Thymus (tissue), 11 donors: ENCODE measurements around the gene CELSR2. TPM values are rescaled to one million over a fixed set of nuclear protein-coding genes. Genes with fewer than 3 reads are reported as not detected.

Experiments used
- DNase-seq, 9 donors: peaks; one replicate each; pipeline ENCODE4 v3.0.0-alpha.2; 2013; ENCODE audit warnings: low spot score in 9 of 9, low read depth in 6 of 9, missing footprints in 1 of 9
- H3K27ac ChIP-seq, 2 donors: one replicate each; pipeline ENCODE4 v1.5.1; 2013; ENCODE audit warnings: control low read depth in 1 of 2, low read depth in 1 of 2, low read length in 1 of 2, mild to moderate bottlenecking in 1 of 2, moderate library complexity in 1 of 2
- H3K27me3 ChIP-seq, 2 donors: one replicate each; pipeline ENCODE4 v1.5.1; 2013; ENCODE audit warnings: low read length in 1 of 2; ENCODE audit not compliant: control insufficient read depth in 2 of 2, insufficient read depth in 1 of 2
- H3K36me3 ChIP-seq, 2 donors: one replicate each; pipeline ENCODE4 v1.5.1; 2013; ENCODE audit warnings: low read length in 1 of 2, mild to moderate bottlenecking in 1 of 2, moderate library complexity in 1 of 2; ENCODE audit not compliant: control insufficient read depth in 2 of 2, insufficient read depth in 2 of 2
- H3K4me1 ChIP-seq, 2 donors: one replicate each; pipeline ENCODE4 v1.5.1; 2013; ENCODE audit warnings: low read length in 2 of 2; ENCODE audit not compliant: control insufficient read depth in 2 of 2, insufficient read depth in 2 of 2
- H3K4me3 ChIP-seq, 2 donors: one replicate each; pipeline ENCODE4 v1.5.1; 2013; ENCODE audit warnings: low read length in 2 of 2, control low read depth in 1 of 2, mild to moderate bottlenecking in 1 of 2
- H3K9me3 ChIP-seq, 2 donors: one replicate each; pipeline ENCODE4 v1.5.1; 2013; ENCODE audit warnings: low read length in 1 of 2, mild to moderate bottlenecking in 1 of 2; ENCODE audit not compliant: control insufficient read depth in 2 of 2, insufficient read depth in 1 of 2
- WGBS: extraction: QIAGEN DNeasy Blood & Tissue Kit; methylation state at CpG from one replicate; pipeline ENCODE4 v1.1.7; 2013; 5-methylcytosine and 5-hydroxymethylcytosine counted together
- polyA plus RNA-seq: library from polyadenylated mRNA; stranded (reverse); fragments of 200-250 nt; gene quantifications from one replicate; pipeline ENCODE4 v1.2.3, GENCODE V29; 2013
- total RNA-seq: library from RNA; stranded (reverse); fragments of 120-200 nt; gene quantifications from one replicate; pipeline ENCODE4 v1.2.4, GENCODE V29; 2013
- donor health status: healthy.

The CELSR2 gene
- total and polyA plus RNA-seq, 2 donors: 1.2 to 2.5 TPM

DNA sequence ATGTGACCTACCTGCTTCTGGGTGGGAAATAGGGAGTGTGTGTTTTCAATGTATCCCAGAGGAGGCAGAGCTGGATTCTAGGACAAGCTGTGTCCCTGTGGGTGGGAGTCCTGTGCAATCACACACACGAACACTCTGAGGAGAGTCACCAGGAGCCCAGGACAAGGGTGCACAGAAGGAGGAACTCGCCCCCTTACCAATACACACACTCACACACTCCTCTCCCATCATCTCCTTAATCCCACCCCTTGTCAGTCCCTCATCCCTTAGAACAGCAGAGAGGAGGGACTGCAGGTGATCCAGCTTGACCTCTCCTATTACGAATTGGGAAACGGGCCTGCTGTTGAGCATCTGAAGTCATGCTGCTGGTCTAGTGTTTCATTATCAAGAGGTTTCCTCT lies 65.9 kb downstream of the CELSR2 start:
- no peak overlapping the region for H3K27ac ChIP-seq
- 97% methylated on average over 4 of the region's 4 CpGs for WGBS
- H3K27me3 ChIP-seq: no peaks in the 10 kb centered on the region
- H3K9me3 ChIP-seq: no peaks in the 10 kb centered on the region
- no peak overlapping the region for H3K4me3 ChIP-seq
- no peak for DNase-seq
- H3K4me1 ChIP-seq: no peaks in the 10 kb centered on the region
- peaks cover 20 to 21% of the 10 kb centered on the region in 2 donors for H3K36me3 ChIP-seq

- WGBS: 98% methylated on average over 1 of the region's 1 CpG
- peaks cover 20 to 25% of the 10 kb centered on the region in 2 donors for H3K36me3 ChIP-seq
Measured at GRCh38 chr1:109316506-109316905, 67.2 kb downstream of the CELSR2 start.

GRCh38 chr1:109319114-109319513 lies 69.8 kb downstream of the CELSR2 start:
- DNase-seq: no peak
- 98% methylated on average over 3 of the region's 3 CpGs for WGBS
- Histone ChIP-seq H3K27ac (no peak overlapping the region), H3K4me3 (no peak overlapping the region), H3K36me3 (peaks cover 14 to 29% of the 10 kb centered on the region in 2 donors), H3K9me3 (no peaks in the 10 kb centered on the region), H3K27me3 (no peaks in the 10 kb centered on the region), H3K4me1 (no peaks in the 10 kb centered on the region)

More at GRCh38 chr1:109316506-109316905, 67.2 kb downstream of the CELSR2 start:
- Histone ChIP-seq H3K4me3 (no peak overlapping the region), H3K27ac (no peak overlapping the region), H3K9me3 (no peaks in the 10 kb centered on the region), H3K27me3 (no peaks in the 10 kb centered on the region), H3K4me1 (no peaks in the 10 kb centered on the region)
- DNase-seq: no peak

DNA sequence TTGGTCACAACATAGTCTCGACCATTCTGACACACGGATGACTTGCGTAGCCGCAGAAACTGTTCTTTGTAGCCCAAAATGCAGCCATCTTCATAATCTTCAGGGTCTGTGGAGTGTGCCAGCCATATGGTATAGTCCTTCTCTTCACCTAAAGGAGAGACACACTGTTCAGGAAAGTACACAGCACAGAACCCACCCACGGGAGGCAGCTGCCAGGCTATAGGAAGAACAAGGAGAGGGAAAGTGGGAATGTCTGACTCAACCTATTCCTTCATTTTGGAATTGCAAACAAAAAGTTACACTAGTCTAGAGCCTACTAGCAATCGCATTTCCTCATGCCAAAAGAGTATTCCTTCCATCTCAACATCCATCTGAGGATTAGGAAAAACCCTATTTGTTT lies 73.6 kb downstream of the CELSR2 start:
- WGBS: over 99% methylated on average over 6 of the region's 6 CpGs
- Histone ChIP-seq H3K4me3 (no peak overlapping the region), H3K27me3 (no peaks in the 10 kb centered on the region), H3K36me3 (peaks cover 19 to 31% of the 10 kb centered on the region in 2 donors), H3K27ac (no peak overlapping the region), H3K9me3 (no peaks in the 10 kb centered on the region), H3K4me1 (no peaks in the 10 kb centered on the region)
- DNase-seq: no peak

Other genes starting within 250 kb of the CELSR2 start
- 10.8 TPM for gene WDR47, start 207.4 kb upstream of the CELSR2 start, total RNA-seq
- 7.8 TPM for gene WDR47, start 207.4 kb upstream of the CELSR2 start, polyA plus RNA-seq
- gene TAF13, start 173.5 kb upstream of the CELSR2 start, total RNA-seq: 14.8 TPM
- gene TAF13, start 173.5 kb upstream of the CELSR2 start, polyA plus RNA-seq: 40.6 TPM
- gene TMEM167B, start 158.8 kb upstream of the CELSR2 start, total RNA-seq: 24.9 TPM
- 30.0 TPM for gene TMEM167B, start 158.8 kb upstream of the CELSR2 start, polyA plus RNA-seq
- 1.3 TPM for gene ELAPOR1, start 135.4 kb upstream of the CELSR2 start, total RNA-seq
- 1.2 TPM for gene ELAPOR1, start 135.4 kb upstream of the CELSR2 start, polyA plus RNA-seq
- gene SARS1, start 35.6 kb upstream of the CELSR2 start, total RNA-seq: 109 TPM
- 72.2 TPM for gene SARS1, start 35.6 kb upstream of the CELSR2 start, polyA plus RNA-seq
- 16.6 TPM for gene PSRC1, start 33.6 kb downstream of the CELSR2 start, total RNA-seq
- 5.8 TPM for gene PSRC1, start 33.6 kb downstream of the CELSR2 start, polyA plus RNA-seq
- gene MYBPHL, start 57.5 kb downstream of the CELSR2 start, total RNA-seq: 0.09 TPM
- 0.43 TPM for gene MYBPHL, start 57.5 kb downstream of the CELSR2 start, polyA plus RNA-seq
- gene SORT1, start 148.4 kb downstream of the CELSR2 start, total RNA-seq: 3.6 TPM
- gene SORT1, start 148.4 kb downstream of the CELSR2 start, polyA plus RNA-seq: 10.3 TPM
- gene PSMA5, start 176.9 kb downstream of the CELSR2 start, total RNA-seq: 144 TPM
- 72.3 TPM for gene PSMA5, start 176.9 kb downstream of the CELSR2 start, polyA plus RNA-seq
- 0.05 TPM for gene SYPL2, start 217.0 kb downstream of the CELSR2 start, total RNA-seq
- 0.34 TPM for gene SYPL2, start 217.0 kb downstream of the CELSR2 start, polyA plus RNA-seq
- 5.4 TPM for gene ATXN7L2, start 234.4 kb downstream of the CELSR2 start, total RNA-seq
- gene ATXN7L2, start 234.4 kb downstream of the CELSR2 start, polyA plus RNA-seq: 19.6 TPM
- gene CYB561D1, start 244.6 kb downstream of the CELSR2 start, total RNA-seq: 3.3 TPM
- 9.4 TPM for gene CYB561D1, start 244.6 kb downstream of the CELSR2 start, polyA plus RNA-seq